Measurements from ENCODE around the gene ATP10B. TPM values are rescaled to one million over a fixed set of nuclear protein-coding genes. Genes with fewer than 3 reads are reported as not detected.

The ATP10B gene
- polyA plus RNA-seq, 3 donors, result 0.18 to 0.50 (median 0.26) TPM

DNA sequence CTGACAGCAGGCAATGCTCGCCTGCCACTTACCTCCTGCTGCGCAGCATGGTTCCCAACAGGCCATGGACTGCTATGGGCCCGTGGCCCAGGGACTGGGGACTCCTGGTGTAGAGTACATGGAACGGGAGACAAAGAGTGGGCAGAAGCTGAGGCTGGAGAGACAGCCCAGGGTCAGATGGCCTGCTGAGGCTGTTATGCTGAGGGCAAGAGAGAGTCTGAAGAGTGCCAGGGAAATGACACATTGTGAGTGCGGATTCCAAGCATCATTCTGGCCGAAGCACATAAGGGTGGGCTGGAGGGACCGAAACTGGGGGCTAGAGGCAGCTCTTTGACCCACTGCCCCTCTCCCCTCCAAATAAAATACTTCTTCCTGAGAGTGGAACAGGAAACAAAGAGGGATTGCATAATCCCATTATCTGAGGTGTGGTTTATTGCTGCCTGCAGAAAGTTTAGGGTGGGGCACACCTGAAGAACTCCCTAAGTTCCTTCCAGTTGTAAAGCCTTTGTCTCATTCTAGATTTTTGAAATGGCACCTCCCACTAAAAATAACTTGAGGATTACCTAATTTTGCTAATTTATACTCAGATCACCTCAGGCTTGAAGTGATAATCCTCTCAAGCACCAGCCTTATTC is 158.1 kb downstream of the ATP10B start:
- no peak for DNase-seq (ENCODE audit: low read depth in 3 of 3, low spot score in 2 of 3)

- DNase-seq (ENCODE audit: low read depth in 3 of 3, low spot score in 2 of 3), result no peak
Observed at GRCh38 chr5:160692271-160692670, 159.7 kb downstream of the ATP10B start.

DNA sequence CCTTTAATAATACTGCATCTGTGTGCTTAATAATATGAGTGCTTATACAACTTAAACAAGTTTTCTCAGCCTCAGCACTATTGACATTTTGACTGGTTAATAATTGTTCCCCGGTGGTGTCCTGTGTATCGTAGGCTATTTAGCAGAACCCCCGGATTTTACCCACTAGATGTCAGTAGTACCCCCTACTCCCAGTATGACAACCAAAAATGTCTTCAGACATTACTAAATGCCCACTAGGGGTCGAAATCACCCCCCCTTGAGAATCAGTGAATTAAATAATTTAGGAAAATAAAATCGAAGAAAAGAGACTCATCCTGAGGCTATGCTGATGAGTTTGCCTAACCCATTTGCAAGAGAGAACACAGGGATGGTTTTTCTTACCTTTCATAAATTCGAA is 166.3 kb downstream of the ATP10B start:
- no peak for DNase-seq (ENCODE audit: low read depth in 3 of 3, low spot score in 2 of 3)

DNA sequence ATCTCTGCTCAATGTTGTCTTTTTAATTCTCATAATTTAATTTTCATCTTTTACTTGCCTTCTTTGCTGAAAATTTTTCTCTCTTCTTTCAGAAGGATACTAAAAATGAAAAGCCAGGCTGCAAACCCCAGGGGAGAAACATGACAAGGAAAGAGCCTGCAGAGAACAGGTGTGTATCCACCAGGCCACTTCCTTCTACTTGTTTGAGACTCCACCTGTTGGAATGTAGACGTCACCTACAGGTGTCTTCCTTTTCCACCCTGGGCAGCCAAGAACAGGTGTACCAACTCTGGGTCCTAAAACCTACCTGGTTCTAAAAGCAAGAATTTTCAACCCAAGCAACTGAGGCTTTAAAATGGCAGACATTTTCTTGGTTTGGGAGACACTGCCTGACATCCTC is 166.8 kb downstream of the ATP10B start:
- DNase-seq (ENCODE audit: low read depth in 3 of 3, low spot score in 2 of 3), result no peak

DNA sequence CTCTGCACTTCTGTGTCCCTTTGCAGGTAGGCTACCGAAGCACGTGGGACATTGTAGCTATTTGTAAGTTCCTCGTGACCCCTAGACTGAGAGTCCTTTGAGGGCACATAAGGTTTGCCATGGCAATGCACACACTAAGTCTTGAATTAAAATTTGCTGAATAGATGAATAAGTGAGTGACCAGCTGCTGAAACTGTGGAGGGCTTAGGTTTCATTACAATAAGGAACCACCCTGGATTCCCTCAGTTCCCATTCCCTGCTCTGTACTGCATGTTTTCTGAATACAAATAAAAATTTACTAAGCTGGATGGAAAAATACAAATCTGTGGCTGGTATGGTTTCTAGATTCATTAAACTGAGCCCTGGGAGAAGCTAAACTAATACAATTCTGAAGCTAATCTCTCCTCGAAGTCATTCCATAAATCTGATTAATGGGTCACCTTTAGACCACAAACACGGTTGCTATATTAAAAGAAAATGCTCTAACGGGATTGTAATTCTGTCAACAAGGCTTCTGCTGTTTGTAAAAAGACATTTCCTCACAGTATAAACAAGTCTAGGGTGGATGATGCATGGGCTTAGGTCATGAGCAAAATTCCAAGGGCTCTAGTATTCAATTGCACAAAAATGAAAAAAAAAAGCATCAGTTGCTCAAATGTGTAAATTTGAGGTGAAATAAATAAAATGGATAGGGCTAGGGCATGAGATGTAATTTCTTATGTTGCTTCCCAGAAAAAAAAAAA is 172.3 kb downstream of the ATP10B start:
- no peak for DNase-seq (ENCODE audit: low read depth in 3 of 3, low spot score in 2 of 3)

DNA sequence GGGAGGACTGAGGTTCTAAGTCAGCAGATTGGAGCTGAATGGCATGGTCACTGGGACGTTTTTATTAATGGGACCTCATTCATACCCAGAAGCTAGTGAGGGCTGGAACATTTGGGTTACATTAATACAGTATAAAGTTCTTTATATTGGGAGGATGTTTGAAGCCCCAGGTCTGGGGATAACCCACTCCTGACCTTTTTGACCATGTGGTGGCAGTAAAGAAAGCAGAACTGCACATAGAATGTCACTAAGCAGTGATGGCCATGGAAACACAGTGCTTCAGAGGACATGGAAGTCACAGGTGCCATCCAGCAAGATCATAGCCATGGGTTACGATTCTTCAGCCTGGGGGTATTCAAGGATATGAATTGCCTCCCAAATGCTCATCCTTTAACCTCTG is 176.0 kb downstream of the ATP10B start:
- no peak for DNase-seq (ENCODE audit: low read depth in 3 of 3, low spot score in 2 of 3)

DNA sequence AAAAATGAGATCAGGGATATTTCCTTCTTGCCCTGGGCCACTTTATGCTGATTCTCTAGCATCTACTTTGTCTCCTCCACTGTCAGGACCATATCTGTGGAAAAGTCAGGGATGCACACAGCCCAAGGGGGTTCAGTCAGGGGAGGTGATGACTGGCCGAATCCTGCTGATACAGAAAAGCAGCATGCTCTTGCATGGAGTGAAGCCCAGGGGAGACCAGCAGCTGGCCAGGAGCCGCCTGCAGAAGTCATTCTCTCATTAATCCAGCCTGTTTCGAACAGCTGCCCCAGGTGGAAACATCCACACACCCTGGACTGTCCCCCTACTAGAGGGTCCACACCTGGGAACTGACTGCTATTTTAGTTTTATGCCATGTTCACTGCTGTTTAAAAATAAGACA is 177.1 kb downstream of the ATP10B start:
- DNase-seq (ENCODE audit: low read depth in 3 of 3, low spot score in 2 of 3), result no peak

- no peak for DNase-seq (ENCODE audit: low read depth in 3 of 3, low spot score in 2 of 3)
Observed at GRCh38 chr5:160672521-160672920, 179.5 kb downstream of the ATP10B start.

GRCh38 chr5:160668356-160668755 is 183.7 kb downstream of the ATP10B start:
- DNase-seq (ENCODE audit: low read depth in 3 of 3, low spot score in 2 of 3), result no peak

- DNase-seq (ENCODE audit: low read depth in 3 of 3, low spot score in 2 of 3), result no peak
Observed at GRCh38 chr5:160667160-160667559, 184.9 kb downstream of the ATP10B start.

GRCh38 chr5:160665460-160665859 is 186.6 kb downstream of the ATP10B start:
- no peak for DNase-seq (ENCODE audit: low read depth in 3 of 3, low spot score in 2 of 3)

DNA sequence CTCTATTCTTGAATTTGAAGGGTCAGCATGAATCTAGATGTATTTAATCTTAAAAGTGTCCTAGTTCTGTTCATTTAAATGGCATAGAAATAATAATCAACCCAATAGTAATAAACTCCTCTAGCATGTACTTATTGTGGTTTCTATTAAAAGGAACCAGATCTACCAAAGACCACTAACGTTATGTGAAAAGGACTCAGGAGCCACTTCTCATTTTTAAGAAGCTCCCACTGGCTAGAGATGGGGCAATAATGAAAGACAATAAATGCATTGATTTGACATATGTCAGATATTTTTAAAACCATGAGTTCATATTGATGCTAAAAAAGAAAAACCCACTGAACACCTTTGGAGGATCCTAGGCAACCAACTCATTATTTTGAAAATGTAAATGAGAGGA is 191.9 kb downstream of the ATP10B start:
- no peak for DNase-seq (ENCODE audit: low read depth in 3 of 3, low spot score in 2 of 3)

DNA sequence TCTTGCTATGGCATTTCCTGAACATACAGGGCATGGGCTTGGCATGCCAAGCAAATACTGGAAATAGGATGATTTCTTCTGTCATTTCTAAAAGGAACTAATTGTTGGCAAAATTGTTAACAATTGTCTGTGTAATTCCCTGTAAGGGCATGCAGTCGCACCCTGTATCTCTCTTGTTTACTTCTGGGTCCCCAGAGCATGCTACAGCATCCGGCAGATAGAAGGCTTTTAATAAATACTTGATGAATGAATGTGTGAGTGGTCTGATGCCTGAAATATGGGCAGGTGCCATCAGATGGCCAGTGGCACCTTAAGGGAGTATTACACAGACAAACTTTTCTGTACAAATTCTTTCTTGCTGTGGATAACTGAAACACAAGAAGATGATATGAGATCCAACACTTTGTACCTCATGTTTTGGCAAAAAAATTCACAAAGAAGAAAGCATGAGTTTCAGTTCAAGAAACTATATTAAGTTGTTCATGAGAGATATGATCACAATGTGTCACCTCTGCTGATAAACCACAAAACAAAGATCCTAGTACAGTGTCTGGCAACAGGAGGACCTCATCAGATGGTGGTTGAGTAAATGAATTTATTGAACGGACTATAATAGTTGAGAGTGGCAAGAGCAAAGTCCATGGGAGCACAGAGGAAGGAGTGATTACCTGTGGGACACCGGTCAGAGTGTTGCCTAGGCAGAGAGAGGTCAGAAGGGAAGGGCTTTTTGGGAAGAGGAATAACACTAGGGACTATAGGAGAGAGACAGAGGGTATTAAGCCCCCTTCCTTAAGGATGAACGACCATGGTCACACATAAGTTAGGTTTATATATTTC is 194.2 kb downstream of the ATP10B start:
- no peak for DNase-seq (ENCODE audit: low read depth in 3 of 3, low spot score in 2 of 3)

DNA sequence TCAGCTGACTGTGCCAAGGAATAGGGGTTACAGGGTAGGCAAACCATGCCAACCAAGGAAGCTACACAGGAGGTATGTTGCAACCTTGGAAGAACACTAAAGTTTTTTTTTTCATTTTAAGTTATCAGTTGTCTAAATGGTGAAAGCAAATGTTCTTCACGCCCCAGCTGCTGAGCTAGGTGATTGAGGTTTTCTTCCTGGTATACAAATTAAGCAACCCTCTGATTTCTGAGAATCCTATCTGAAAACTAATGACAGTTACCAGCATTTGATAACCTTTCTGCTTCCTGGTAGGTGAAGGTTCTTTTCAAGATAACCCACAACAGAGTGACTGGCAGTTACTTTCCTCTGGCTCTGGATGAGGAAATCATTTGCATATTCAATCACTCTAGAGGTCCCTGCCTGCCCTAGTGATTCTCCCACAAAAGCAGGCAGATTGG is 194.9 kb downstream of the ATP10B start:
- DNase-seq (ENCODE audit: low read depth in 3 of 3, low spot score in 2 of 3), result no peak

DNA sequence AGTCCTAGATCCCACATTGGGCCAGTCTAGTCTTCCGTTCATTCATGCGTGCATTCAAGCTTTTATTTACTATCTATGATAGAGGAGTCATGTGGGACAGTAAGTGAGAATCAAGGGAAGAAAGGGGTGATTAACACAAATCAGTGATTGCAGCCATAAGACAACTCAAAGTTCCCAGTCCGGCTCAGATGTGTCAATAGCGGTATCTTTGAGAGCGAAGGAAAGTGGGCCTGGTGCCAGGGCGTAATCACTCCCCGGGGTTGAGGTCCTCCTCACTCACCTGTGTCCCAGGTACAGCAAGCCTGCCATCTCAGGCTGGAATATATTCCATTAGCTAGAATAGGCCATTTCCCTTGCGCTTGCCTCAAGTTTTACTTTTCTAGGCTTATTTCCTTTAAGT is 196.3 kb downstream of the ATP10B start:
- no peak for DNase-seq (ENCODE audit: low read depth in 3 of 3, low spot score in 2 of 3)

GRCh38 chr5:160651692-160652645 is 200.0 kb downstream of the ATP10B start:
- DNase-seq (ENCODE audit: low read depth in 3 of 3, low spot score in 2 of 3), result no peak

- no peak for DNase-seq (ENCODE audit: low read depth in 3 of 3, low spot score in 2 of 3)
Observed at GRCh38 chr5:160649304-160649703, 202.7 kb downstream of the ATP10B start.

DNA sequence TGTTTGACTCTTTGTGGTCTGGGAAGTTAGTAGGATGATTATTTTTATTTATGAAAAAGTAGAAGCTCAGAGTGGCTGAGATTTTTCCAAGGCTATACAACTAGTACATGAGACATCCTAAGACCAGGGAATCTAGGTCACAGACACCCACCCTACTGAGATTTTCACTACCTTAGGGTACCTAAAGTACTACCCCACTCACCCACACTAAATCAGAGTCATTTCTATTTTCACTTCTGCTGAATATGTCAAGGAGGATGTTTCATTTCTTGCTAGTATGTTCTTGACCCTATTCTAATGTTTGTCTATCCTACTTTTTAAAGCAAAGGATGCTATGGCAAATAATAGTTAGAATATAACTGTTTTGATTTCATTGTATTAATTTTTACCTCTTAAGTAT is 206.0 kb downstream of the ATP10B start:
- DNase-seq (ENCODE audit: low read depth in 3 of 3, low spot score in 2 of 3), result no peak

DNA sequence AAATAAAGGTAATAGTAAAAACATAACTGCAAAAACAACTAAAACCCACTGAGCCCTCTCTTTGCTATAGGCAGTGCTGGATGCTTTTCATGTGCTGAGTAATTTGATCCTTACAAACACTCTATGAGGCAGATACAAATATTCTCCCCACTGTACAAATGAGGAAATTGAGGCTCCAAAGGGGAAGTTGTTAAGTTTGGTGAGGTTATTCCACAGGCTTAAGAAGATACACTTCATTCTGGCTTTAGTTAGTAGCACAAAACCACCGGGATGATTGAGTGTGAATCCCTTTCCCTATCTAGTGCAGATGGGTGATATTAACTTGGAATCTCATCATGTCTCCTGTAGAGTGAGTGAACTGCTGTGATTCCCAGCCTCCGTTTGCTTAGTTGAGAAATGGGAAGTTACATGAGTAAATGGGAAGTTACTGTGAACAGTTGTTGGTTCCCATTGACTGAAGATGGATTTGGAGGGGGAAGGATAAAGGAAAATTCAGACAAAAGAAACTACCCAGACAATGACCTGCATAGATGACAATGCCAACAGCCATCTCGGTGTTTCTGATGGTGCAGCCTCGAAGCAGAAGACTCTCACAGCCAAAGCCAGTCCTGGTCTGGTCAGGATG is 208.3 kb downstream of the ATP10B start:
- DNase-seq (ENCODE audit: low read depth in 3 of 3, low spot score in 2 of 3), result no peak

GRCh38 chr5:160641405-160641804 is 210.6 kb downstream of the ATP10B start:
- no peak for DNase-seq (ENCODE audit: low read depth in 3 of 3, low spot score in 2 of 3)

Data from right renal cortex interstitium (tissue), 3 donors.